ENCODE data around the gene GPC2. TPM values are rescaled to one million over a fixed set of nuclear protein-coding genes. Genes with fewer than 3 reads are reported as not detected.
A peak's percentile ranks its signal among the peaks of the same experiment; 100 is the strongest.

GPC2 gene
- polyA plus RNA-seq, 3 donors from 2014 or later, result not detected

DNA sequence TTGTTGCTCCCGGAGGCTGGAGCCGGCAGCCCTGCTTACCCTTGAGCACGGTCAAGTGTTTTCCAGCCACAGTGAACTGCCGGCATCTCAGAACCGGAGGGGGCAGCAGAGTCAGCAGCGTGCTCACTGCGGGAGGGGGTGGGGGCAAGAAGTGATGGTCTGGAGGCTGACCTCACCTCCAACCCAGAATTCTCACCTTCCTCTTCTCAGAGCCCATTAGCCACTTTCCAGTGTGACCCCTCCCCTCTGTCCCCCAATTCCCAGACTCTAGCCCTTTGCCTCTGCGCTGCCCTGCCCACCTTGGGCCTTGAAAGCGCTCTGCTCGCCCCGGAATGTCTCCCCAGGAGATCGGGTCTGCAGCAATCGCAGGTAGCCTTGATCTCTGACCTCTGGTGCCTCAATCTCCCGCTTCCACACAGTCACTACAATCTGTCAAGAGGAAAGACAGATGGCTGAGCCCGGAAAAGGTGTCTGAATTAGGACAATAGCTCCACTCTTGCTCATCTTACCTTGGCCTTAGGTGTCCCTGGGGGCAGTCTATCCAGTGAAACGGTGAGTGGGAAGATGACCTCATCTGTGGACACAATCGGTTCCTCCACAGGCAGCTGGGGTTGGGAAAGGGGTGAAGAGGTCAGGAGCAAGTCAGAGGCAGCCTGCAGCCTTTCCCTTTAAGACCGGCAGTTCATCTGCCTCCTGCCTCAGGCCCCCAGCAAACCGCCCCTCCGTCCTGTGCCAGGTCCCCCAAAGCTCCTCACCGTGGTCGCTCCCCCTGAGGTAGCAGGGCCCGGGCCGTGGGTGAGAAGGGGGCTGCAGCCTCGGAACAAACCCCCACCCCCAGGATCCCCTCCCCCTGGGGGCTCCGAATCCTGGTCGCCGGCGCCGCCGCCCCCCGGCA is 19.6 kb downstream of the GPC2 start:
- DNase-seq, result no peak
- peaks cover 1 to 4% (median 1%) of the 10 kb centered on the region in 3 donors for H3K36me3 Mint-ChIP-seq
- H3K4me1 Mint-ChIP-seq, result peaks cover 32% of the 10 kb centered on the region in 2 donors
- peak overlapping the region; percentile 70 to 94 (median 90) for H3K27ac Mint-ChIP-seq
- peak overlapping the region; percentile 83 to 90 (median 86) for H3K4me3 Mint-ChIP-seq
- peaks cover 0 to 12% (median 5%) of the 10 kb centered on the region in 3 donors for H3K27me3 Mint-ChIP-seq (ENCODE audit: low read depth in 3 of 3)
- H3K9me3 Mint-ChIP-seq, result no peaks in the 10 kb centered on the region

DNA sequence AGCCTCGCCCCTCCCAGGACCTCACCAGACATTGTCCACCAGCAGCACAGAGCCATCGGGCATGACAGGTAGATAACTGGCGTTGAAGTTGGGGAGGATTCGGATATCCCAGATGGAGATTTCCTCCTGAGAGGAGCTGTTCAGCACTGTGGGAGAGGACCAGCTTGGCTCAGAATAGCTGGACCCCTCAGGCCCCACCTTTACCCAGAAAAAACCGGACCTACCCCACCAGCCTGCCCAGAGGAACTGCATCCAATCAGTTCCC is 20.2 kb downstream of the GPC2 start:
- Mint-ChIP-seq H3K27me3 (ENCODE audit: low read depth in 3 of 3) (peaks cover 0 to 12% (median 4%) of the 10 kb centered on the region in 3 donors), H3K9me3 (no peaks in the 10 kb centered on the region), H3K4me3 (peak overlapping the region; percentile 48 to 86 (median 70)), H3K36me3 (peaks cover 4 to 8% (median 6%) of the 10 kb centered on the region in 3 donors), H3K4me1 (peaks cover 36 to 37% of the 10 kb centered on the region in 2 donors), H3K27ac (peak overlapping the region; percentile 67 to 93 (median 81))
- no peak for DNase-seq

DNA sequence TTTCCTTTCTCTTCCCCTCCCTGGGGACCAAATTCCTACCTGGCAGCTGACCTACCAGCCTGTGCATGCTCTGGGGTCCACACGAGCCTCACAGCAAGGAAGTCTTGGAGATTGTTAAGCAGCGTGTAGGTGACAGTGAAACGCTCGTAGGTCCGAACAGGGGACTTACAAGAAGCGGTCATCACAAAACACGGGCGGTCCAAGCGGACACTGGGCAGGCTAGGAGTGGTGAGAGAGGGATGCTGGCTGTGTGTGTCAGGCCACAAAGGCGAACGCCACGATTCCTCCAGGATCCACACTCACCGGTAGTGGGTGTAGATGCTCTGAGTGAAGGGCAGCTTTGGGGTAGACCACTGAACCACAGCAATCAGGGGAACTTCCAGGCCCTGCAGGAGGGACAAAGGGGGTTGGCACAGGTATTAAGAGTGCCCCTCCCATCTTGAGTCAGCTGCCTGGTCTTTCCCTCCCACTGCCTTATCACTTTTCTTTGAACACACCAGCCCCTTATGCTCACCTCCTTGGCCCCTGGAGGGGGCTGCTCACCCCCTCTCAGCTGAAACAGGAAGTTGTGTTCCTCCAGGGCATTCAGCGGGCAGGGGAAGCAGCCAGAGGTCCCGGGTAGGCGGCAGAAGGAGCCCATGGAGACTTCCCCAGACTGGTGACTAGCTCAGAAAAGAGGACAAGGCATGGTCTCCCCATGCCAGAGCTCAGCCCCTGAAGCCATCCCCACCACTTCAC is 20.7 kb downstream of the GPC2 start:
- Mint-ChIP-seq H3K27me3 (ENCODE audit: low read depth in 3 of 3) (peaks cover 0 to 9% (median 4%) of the 10 kb centered on the region in 3 donors), H3K36me3 (peaks cover 4 to 8% (median 6%) of the 10 kb centered on the region in 3 donors), H3K4me3 (peak overlapping the region; percentile 48 to 86 (median 70)), H3K27ac (peak overlapping the region; percentile 67 to 84 (median 81)), H3K9me3 (no peaks in the 10 kb centered on the region), H3K4me1 (peaks cover 38 to 42% of the 10 kb centered on the region in 2 donors)
- no peak for DNase-seq

DNA sequence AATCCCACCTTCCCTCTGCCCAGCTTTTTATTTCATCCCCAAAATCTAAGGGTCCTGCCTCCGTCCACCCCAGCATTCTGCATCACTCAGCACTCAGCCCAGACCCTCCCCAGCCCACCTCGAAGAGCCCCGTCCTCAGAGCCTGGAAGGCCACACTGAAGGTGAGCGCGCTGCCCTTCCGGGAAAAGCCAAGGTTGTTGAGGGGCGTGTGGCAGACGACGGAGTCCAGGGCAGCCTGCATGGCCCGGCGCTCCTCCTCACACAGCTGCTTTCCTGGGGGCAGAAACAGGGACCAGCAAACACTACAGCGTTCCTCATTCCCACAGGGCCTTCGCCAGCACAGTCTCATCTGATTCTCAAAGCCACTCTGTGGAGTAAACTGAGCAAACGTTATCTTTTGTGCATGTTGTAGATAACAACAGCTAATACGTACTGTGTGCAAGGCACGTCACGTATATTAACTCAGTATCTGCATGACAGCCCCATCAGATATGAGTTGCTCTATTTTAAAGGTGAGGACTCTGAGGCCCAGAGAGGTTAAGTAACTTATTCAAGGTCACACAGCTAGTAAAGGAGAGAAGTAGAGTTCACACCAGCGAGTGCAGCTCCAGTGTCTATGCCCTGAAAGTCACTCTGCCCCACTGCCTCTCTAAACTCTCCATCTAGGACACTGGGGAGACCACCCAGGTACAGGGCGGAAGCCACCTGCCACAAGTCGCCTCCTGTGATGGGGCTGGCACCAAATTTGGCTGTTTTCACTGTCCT is 21.4 kb downstream of the GPC2 start:
- Mint-ChIP-seq H3K4me3 (peak overlapping the region in 3 of 5 donors; percentile 9 to 56 (median 18)), H3K9me3 (no peaks in the 10 kb centered on the region), H3K27ac (peak overlapping the region in 4 of 6 donors; percentile 47 to 83 (median 66)), H3K27me3 (ENCODE audit: low read depth in 3 of 3) (peaks cover 0 to 9% (median 4%) of the 10 kb centered on the region in 3 donors), H3K36me3 (peaks cover 4 to 8% (median 6%) of the 10 kb centered on the region in 3 donors), H3K4me1 (peaks cover 38 to 42% of the 10 kb centered on the region in 2 donors)
- no peak for DNase-seq

DNA sequence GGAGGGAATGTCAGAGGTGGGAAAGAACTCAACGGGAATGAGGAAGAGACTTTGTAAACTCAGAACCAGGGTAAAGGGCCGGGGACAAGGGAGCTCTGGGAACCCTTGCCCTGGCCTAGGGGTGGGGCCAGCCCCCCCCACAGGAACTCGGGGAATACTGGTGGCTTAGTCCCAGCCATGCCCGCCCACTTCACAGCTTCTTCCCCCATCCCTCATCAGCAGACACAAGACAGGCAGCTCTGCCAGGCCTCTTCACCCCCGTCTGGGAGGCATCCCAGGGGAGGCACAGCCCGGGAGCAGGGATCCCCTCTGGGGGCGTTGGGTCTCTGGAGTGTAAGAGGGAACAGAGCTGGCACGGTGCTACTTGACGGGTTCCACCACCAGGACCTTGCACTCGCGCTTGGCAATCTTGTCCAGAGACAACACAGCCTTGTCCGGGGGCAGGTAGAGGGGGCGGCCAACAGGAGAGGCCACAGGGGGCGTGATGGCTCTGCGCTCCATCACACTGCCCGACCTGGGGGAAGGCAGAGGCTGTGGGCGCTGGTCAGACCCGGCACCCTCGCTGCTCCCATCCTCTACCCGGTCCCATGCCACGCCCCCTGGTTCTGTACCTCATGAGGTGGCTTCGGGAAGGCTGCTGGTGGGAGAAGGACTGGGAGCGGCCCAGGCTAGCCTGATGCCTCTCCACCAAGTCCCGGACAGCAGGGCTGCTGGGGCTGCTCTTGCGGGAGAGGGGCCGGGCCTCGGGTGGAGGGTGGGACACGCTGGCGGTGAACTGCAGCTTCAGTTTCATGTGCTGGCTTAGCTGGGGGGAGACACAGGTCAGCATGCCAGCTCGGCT is 22.3 kb downstream of the GPC2 start:
- Mint-ChIP-seq H3K4me3 (peak overlapping the region in 1 of 5 donors; percentile 56), H3K27ac (no peak overlapping the region), H3K36me3 (peaks cover 9 to 14% (median 10%) of the 10 kb centered on the region in 3 donors), H3K9me3 (no peaks in the 10 kb centered on the region), H3K4me1 (peaks cover 45 to 51% of the 10 kb centered on the region in 2 donors), H3K27me3 (ENCODE audit: low read depth in 3 of 3) (peaks cover 0 to 9% (median 4%) of the 10 kb centered on the region in 3 donors)
- no peak for DNase-seq

DNA sequence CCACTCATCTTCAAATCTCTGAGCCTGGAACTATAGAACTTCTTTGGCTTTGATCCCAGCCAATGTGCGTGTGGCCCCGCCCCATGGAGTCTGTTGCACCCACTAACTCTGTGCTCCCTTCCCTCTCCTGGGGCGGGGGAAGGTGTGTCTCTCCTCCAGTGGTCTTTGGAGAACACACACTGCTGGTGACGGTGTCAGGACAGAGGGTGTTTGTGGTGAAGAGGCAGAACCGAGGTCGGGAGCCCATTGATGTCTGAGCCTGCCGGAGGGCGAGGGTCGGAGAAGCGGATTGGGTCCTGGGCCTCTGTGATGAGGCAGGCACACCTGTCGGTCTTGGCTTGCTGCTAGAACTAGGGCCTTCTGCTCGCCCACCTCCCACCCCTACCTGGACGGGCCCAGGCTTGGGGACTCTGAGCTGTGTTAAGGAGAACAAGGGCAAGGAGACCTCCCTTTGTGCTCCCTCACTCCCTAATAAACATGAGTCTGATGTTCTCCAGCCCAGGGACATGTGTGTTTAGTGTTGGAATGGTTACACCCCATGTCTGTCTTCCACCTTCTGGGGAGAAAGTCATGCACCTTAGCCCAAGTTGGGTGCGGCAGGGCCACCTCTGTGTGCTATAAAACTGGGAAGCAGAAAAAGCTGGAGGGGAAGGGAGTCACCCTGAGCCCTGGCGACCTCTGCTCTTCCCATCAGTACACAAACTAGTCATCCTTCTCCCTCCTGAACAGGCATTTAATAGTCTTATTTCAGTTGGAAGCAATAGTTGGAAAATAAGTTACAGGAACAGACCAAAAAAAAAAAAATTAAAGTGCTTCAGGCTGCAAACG is 23.3 kb downstream of the GPC2 start:
- Mint-ChIP-seq H3K27ac (peak overlapping the region in 5 of 6 donors; percentile 6 to 69 (median 31)), H3K27me3 (ENCODE audit: low read depth in 3 of 3) (peaks cover 0 to 9% (median 5%) of the 10 kb centered on the region in 3 donors), H3K9me3 (no peaks in the 10 kb centered on the region), H3K4me1 (peaks cover 43 to 55% of the 10 kb centered on the region in 2 donors), H3K4me3 (peak overlapping the region in 1 of 5 donors; percentile 18), H3K36me3 (peaks cover 9 to 14% (median 10%) of the 10 kb centered on the region in 3 donors)
- no peak for DNase-seq

DNA sequence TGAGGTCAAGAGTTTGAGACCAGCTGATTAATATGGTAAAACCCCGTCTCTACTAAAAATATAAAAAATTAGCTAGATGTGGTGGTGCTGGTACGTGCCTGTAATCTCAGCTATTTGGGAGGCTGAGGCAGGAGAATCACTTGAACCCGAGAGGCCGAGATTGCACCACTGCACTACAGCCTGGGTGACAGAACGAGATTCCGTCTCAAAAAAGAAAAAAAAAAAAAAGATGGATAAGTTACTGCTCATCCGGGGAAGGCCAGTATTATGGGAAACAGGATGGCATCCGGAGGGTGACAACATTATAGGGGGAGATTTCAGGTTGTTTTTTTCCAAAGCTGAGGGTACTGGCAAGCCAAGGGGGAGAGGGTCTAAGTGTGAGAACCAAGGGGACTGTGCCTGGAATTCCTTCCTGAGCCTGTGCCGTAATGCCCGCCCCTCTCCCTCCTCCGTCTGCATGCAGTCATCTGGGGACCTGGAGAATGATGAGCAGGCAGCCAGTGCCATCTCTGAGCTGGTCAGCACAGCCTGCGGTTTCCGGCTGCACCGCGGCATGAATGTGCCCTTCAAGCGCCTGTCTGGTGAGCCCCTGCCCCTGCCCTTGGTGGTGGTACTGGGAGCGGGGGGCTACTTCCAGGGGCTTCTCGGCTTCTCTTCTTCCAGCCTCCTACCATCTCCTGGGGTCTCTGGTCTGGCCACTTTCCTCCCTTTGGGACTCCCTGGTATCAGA is 24.1 kb downstream of the GPC2 start:
- Mint-ChIP-seq H3K4me3 (no peak overlapping the region), H3K4me1 (peaks cover 48 to 60% of the 10 kb centered on the region in 2 donors)

DNA sequence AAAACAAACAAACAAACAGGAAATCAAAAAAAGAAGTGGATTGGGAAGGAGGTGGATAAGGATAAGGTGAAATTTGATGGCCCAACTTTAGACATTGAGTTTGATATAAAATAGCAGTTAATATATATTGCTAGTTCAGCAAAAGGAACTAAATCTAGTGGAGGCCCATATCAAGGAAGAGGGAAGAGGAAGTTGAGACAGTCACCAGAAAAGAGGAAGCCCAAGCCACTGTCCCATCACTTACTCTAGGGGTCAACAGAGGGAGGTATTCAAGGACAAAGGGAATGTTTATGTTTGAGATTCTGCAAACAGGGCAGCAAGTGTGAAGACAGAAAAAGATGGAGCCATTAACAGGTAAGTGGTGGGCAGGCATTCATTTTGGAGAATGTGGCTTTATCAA is 24.8 kb downstream of the GPC2 start:
- Mint-ChIP-seq H3K4me1 (peaks cover 45 to 56% of the 10 kb centered on the region in 2 donors), H3K4me3 (no peak overlapping the region), H3K36me3 (peaks cover 9 to 14% (median 10%) of the 10 kb centered on the region in 3 donors)

More for the DNA sequence above, 24.1 kb downstream of the GPC2 start:
- Mint-ChIP-seq H3K27ac (peak overlapping the region in 2 of 6 donors; percentile 31 to 40), H3K27me3 (ENCODE audit: low read depth in 3 of 3) (peaks cover 4 to 14% (median 9%) of the 10 kb centered on the region in 3 donors), H3K36me3 (peaks cover 9 to 14% (median 10%) of the 10 kb centered on the region in 3 donors), H3K9me3 (no peaks in the 10 kb centered on the region)
- no peak for DNase-seq

DNA sequence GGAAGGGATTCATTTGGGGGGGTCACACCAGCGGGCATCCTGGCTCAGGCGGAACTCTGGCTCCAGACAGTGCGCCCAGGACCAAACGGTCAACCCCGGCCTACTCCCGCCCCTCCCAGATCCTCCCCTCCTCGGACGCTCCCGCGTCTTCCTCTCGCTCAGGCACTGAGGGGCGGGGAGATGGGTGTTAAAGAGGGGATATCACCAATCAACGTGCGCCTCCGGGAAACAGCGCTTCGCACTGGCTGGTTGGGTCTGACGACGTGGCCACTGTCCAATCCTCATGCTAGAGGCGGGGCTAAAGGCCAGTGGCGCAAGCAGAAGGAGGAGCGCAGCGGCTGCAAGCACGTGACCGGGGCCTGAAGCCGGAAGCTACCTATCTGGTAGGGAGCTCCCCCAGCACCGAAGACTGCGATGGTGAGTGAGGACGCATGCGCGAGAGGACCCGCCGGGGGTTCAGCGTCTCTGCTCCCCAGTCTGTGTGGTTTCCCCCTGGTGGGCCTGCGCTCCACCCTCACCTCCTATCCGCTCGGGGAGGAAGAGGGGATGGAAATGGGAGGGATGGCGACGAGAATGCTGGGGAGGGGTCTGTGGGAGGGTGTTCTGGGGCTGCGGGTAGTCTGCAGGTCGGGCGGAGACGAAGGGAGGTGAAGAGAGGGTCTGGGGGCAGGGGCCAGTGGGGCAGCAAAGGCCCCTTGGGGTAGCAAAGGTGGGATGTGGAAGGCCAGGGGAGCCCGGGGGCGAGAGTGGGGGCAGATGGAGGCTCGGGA is 28.4 kb downstream of the GPC2 start, which contains the start of gene LAMTOR4:
TSS of gene LAMTOR4 (plus strand) at position 360 of the 770 bp plus-strand sequence. CDS start at position 415, 55 bp downstream.
- Mint-ChIP-seq H3K9me3 (no peaks in the 10 kb centered on the region), H3K27ac (peak within 1 kb of the TSS; percentile 92 to 97 (median 95)), H3K36me3 (peaks cover 9 to 10% (median 9%) of the 10 kb centered on the region in 3 donors), H3K27me3 (ENCODE audit: low read depth in 3 of 3) (peaks cover 4 to 9% (median 6%) of the 10 kb centered on the region in 3 donors), H3K4me3 (peak within 1 kb of the TSS; percentile 91 to 99 (median 93)), H3K4me1 (peaks cover 28 to 38% of the 10 kb centered on the region in 2 donors)
- DNase-seq, result peak; percentile 97 to 98 (median 97)

More for the DNA sequence above, 24.8 kb downstream of the GPC2 start:
- Mint-ChIP-seq H3K9me3 (no peaks in the 10 kb centered on the region), H3K27me3 (ENCODE audit: low read depth in 3 of 3) (peaks cover 4 to 10% (median 9%) of the 10 kb centered on the region in 3 donors), H3K27ac (peak overlapping the region in 5 of 6 donors; percentile 10 to 89 (median 62))
- DNase-seq, result no peak

DNA sequence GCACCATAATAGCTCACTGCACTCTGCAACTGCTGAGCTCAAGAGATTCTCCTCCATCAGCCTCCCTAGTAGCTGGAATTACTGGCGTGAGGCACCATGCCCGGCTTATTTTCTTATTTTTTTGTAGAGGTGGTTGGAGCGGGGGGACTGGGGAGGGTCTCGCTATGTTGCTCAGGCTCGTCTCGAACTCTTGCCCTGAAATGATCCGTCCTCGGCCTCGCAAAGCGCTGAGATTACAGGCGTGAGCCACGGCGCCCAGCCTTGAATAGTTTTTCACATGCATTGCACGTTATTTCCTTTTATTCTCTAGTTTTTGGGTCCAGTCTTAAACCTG is 29.0 kb downstream of the GPC2 start:
- H3K4me3 Mint-ChIP-seq, result peak overlapping the region; percentile 91 to 99 (median 93)
- H3K27ac Mint-ChIP-seq, result peak overlapping the region; percentile 92 to 97 (median 95)
- DNase-seq, result no peak
- H3K9me3 Mint-ChIP-seq, result no peaks in the 10 kb centered on the region
- peaks cover 28 to 38% of the 10 kb centered on the region in 2 donors for H3K4me1 Mint-ChIP-seq
- H3K27me3 Mint-ChIP-seq (ENCODE audit: low read depth in 3 of 3), result peaks cover 4 to 9% (median 6%) of the 10 kb centered on the region in 3 donors
- H3K36me3 Mint-ChIP-seq, result peaks cover 9 to 10% (median 9%) of the 10 kb centered on the region in 3 donors

DNA sequence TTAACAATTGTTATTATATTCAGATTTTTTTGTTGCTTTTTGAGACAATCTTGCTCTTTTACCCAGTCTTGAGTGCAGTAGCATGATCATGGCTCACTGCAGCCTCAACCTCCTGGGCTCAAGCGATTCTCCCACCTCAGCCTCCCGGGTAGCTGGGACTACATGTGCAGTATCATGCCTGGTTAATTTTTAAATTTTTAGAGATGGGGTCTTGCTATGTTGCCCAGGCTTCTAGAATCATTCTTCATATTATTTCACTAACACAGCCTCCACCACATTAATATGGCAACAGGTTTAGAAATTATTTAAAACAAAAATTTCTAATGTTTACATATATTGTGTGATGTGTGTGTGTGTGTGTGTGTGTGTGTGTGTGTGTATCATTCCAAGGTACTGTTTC is 29.9 kb downstream of the GPC2 start:
- H3K27me3 Mint-ChIP-seq (ENCODE audit: low read depth in 3 of 3), result peaks cover 4 to 9% (median 6%) of the 10 kb centered on the region in 3 donors
- no peaks in the 10 kb centered on the region for H3K9me3 Mint-ChIP-seq
- peaks cover 5 to 6% (median 6%) of the 10 kb centered on the region in 3 donors for H3K36me3 Mint-ChIP-seq
- DNase-seq, result no peak
- peak overlapping the region in 1 of 5 donors; percentile 71 for H3K4me3 Mint-ChIP-seq
- H3K4me1 Mint-ChIP-seq, result peaks cover 24 to 33% of the 10 kb centered on the region in 2 donors
- peak overlapping the region in 2 of 6 donors; percentile 74 to 93 for H3K27ac Mint-ChIP-seq

Data from immature natural killer cell (primary cell).